KBM-7 (cell line): ENCODE results near the gene RND2.
"Not testable (repeated sequence)": the region's sequence is repeated elsewhere in the genome, so short reads cannot be mapped to it uniquely, and the experiment has no call there.

Experiments
- DNase-seq: peaks from one replicate; pipeline ENCODE4 v3.0.0-alpha.2; 2015
- in situ Hi-C: fragments of 300-500 bp; cut with MboI; formaldehyde crosslinking; loops from 2 replicates; pipeline ENCODE4 v1.14.3; 2020; ENCODE audit warnings: low sequenced_read_pairs, low pct_unique_long_range_greater_than_20kb, mixed read lengths

Gene RND2

GRCh38 chr17:43000894-43001293, 24.1 kb upstream of the RND2 start:
- DNase-seq = not testable (repeated sequence)
- in situ Hi-C loops = loop anchor here (25.0 kb wide), 1 partner anchor 361 kb away; no protein-coding TSS in a partner anchor

GRCh38 chr17:43003542-43004172, 21.4 kb upstream of the RND2 start:
- DNase-seq = no peak
- in situ Hi-C loops = loop anchor here (25.0 kb wide), 1 partner anchor 359 kb away; no protein-coding TSS in a partner anchor

GRCh38 chr17:43006639-43007551, 18.1 kb upstream of the RND2 start, which contains the start of gene IFI35:
Gene IFI35 (plus strand): TSS chr17:43006784. CDS start chr17:43006948, 164 bp downstream.
- peak; percentile 85 for DNase-seq
- in situ Hi-C loops = loop anchor here (25.0 kb wide), 1 partner anchor 355 kb away; no protein-coding TSS in a partner anchor

- in situ Hi-C loops = loop anchor here (10.0 to 25.0 kb wide), 2 partner anchors 56 to 352 kb away; no protein-coding TSS in a partner anchor
- DNase-seq = no peak
Observed at GRCh38 chr17:43010667-43011308, 14.2 kb upstream of the RND2 start.

- in situ Hi-C loops = loop anchor here (10.0 to 25.0 kb wide), 2 partner anchors 57 to 350 kb away; no protein-coding TSS in a partner anchor
- DNase-seq = no peak
Observed at GRCh38 chr17:43011728-43012472, 13.1 kb upstream of the RND2 start.

- in situ Hi-C loops = loop anchor here (10.0 to 25.0 kb wide), 2 partner anchors 58 to 349 kb away; no protein-coding TSS in a partner anchor
- DNase-seq = no peak
Observed at GRCh38 chr17:43013296-43013695, 11.7 kb upstream of the RND2 start.

- in situ Hi-C loops = loop anchor here (10.0 to 25.0 kb wide), 2 partner anchors 59 to 348 kb away; no protein-coding TSS in a partner anchor
- DNase-seq = no peak
Observed at GRCh38 chr17:43014020-43014648, 10.9 kb upstream of the RND2 start.

- no peak for DNase-seq
- in situ Hi-C loops = loop anchor here (10.0 to 25.0 kb wide), 2 partner anchors 60 to 347 kb away; no protein-coding TSS in a partner anchor
Observed at GRCh38 chr17:43014649-43015542, 10.1 kb upstream of the RND2 start.

GRCh38 chr17:43015579-43015978, 9.5 kb upstream of the RND2 start:
- in situ Hi-C loops = loop anchor here (10.0 to 25.0 kb wide), 2 partner anchors 61 to 347 kb away; no protein-coding TSS in a partner anchor
- DNase-seq = no peak

GRCh38 chr17:43016216-43016615, 8.8 kb upstream of the RND2 start:
- in situ Hi-C loops = loop anchor here (10.0 to 25.0 kb wide), 2 partner anchors 61 to 346 kb away; no protein-coding TSS in a partner anchor
- DNase-seq = no peak

- peak; percentile 44 for DNase-seq
- in situ Hi-C loops = loop anchor here (10.0 to 25.0 kb wide), 2 partner anchors 63 to 344 kb away; no protein-coding TSS in a partner anchor
Observed at GRCh38 chr17:43018008-43018853, 6.8 kb upstream of the RND2 start.

- peak; percentile 47 for DNase-seq
- in situ Hi-C loops = loop anchor here (10.0 to 25.0 kb wide), 2 partner anchors 64 to 343 kb away; no protein-coding TSS in a partner anchor
Observed at GRCh38 chr17:43018932-43019331, 6.1 kb upstream of the RND2 start.

- in situ Hi-C loops = loop anchor here (10.0 to 25.0 kb wide), 2 partner anchors 65 to 343 kb away; no protein-coding TSS in a partner anchor
- DNase-seq = no peak
Observed at GRCh38 chr17:43019418-43019817, 5.6 kb upstream of the RND2 start.

GRCh38 chr17:43020030-43020621, 4.9 kb upstream of the RND2 start:
- in situ Hi-C loops = loop anchor here (25.0 kb wide), 1 partner anchor 342 kb away; no protein-coding TSS in a partner anchor
- peak; percentile 70 for DNase-seq
